Stimulated activated CD8-positive, alpha-beta memory T cell treated with anti-CD3 and anti-CD28 coated beads, Interleukin-7, amount 100 ng/mL, for 4 hours (primary cell): ENCODE measurements around the gene B4GAT1.
"Not testable (repeated sequence)": the region's sequence is repeated elsewhere in the genome, so short reads cannot be mapped to it uniquely, and the experiment has no call there.

ENCODE experiments used
- DNase-seq, 2 donors: peaks; one replicate each; pipeline ENCODE4 v3.0.0-alpha.2; 2020; ENCODE audit warnings: low read depth in 2 of 2

The B4GAT1 gene

DNA sequence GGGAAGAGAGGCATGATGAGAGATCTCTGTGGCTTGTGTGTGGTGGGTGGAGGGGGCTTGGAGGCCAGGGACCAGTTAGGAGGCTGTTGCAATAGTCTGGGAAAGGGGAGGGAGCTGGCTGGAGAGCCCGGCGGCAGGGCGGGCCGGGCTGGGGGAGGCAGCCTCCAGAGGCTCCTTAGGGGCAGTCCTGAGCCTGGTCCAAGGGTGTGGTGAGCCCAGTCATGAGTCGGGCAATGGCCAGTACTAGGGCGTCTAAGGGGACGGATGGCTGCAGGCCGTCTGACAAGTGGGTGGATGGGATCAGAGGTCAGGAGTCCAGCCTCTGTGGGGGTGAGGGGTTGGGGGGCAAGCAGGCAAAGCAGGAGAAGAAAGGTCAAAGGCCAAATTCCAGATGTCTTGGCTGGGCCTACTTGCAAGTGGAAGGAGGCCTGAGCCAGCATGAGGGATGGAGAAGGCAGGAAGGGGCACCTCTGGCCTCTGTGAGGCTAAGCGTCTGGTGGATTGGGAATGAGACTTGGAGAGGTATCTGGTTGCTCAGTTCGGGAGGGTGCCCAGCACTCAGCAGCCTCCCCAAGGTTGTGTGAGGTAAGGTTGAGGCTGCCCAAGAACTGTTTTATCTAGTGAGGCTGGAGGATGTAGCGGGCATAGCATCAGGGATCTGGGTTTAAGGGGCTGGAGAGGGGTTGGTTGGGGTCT, 24.5 kb downstream of the B4GAT1 start:
- no peak for DNase-seq

DNA sequence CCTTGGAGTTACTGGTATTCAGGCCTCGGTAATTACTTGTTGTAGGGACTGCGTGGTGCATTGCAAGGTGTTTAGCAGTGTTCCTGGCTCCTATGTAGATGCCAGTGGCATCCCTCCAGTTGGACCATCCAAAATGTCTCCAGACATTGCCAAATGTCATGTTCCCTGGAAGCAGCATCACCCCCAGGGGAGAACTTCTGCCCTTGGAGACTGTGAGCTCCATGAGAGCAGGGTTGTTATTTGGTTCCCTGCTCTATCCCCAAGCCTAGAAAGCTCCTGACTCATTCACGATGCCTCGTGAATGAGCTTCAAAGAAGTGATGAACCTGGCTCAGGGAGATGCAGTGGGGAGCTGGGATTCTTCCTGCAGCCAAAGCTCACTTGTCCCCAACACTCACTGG, 25.8 kb downstream of the B4GAT1 start:
- DNase-seq, result no peak

DNA sequence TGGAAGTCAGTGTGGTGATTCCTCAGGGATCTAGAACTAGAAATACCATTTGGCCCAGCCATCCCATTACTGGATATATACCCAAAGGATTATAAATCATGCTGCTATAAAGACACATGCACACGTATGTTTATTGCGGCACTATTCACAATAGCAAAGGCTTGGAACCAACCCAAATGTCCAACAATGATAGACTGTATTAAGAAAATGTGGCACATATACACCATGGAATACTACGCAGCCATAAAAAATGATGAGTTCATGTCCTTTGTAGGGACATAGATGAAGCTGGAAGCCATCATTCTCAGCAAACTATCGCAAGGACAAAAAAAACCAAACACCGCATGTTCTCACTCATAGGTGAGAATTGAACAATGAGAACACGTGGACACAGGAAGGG, 26.7 kb downstream of the B4GAT1 start:
- not testable (repeated sequence) for DNase-seq

DNA sequence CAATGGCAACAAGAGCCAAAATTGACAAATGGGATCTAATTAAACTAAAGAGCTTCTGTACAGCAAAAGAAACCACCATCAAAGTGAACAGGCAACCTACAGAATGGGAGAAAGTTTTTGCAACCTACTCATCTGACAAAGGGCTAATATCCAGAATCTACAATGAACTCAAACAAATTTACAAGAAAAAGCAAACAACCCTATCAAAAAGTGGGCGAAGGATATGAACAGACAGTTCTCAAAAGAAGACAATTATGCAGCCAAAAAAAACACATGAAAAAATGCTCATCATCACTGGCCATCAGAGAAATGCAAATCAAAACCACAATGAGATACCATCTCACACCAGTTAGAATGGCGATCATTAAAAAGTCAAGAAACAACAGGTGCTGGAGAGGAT, 27.1 kb downstream of the B4GAT1 start:
- not testable (repeated sequence) for DNase-seq

DNA sequence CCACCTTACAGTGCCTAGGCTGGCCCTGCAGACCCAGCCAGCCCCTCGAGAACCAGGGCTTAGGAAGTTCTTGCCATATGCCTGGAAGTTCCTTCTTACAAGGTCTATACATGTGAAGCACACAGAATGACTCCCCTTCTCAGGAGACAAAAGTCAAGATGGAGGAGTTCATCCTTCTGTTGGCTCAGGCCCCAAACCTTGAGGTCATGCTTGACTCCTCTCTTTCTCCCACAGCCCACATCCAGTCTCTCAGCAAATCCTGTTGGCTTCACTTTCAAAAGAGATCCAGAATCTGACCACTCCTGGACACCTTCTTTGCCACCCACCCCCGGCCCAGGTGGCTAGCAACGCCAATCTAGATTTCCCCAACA, 28.8 kb downstream of the B4GAT1 start:
- DNase-seq, result no peak

DNA sequence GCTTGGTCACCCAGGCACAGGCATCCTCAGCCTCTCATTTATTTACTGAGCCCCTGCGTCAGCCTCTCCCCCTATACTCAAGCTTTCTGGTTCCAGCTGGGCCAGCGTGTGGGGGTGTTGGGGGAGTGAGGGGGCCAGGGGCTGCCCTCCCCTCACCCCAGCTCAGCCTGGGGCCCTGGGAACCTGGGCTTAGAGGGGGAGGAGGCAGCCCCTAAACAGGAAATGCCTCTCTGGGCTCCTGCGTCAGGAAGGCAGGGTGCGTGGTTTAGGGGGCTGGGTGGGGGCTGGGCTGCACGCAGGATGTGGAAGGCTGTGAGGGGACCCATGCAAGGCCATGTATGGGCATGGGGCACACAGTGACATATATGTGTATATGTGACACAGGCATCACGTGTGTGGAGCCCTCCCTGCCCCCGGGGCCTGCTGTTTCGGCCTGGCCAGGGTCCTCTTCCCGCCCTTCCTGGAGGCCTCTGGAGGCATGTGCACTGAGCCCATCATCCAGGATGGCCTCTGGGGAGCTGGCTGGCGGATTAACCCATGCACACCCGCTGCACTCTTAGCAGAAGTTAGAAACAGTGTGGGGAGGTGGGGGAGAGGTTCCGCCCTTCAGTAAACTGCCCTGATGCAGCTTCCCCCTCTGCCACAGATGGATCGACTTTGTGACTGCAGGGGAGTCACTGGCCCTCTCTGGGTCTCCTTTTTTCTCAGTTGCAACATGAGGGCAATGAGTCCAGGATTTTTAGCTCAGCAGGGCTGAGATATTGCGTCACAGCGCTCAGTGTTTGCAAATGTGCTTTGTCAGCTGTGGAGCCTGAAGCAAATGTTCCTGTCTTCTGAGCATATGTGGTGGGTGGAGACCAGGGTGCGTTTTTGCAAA, 29.5 kb downstream of the B4GAT1 start:
- DNase-seq, result peak; percentile 41 to 51

DNA sequence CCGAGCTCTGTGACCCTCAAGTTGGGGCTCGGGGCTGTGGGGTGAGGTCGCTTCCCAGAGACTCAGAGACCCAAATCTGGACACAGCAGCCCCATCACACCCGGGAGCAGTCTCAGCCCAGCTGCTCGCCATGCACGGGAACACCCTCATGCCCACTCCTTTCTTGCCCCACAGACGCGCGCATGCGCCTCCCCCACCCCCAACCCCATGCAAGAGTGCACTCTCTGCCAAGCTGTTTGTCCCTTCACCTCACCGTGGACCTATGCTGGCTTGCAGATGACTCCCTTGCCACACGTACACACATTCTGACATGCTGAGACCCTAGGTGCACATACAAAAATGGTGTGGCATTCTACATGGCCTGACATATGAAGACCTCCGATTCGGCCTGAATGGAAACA, 30.1 kb downstream of the B4GAT1 start:
- peak in 1 of 2 donors; percentile 39 for DNase-seq

DNA sequence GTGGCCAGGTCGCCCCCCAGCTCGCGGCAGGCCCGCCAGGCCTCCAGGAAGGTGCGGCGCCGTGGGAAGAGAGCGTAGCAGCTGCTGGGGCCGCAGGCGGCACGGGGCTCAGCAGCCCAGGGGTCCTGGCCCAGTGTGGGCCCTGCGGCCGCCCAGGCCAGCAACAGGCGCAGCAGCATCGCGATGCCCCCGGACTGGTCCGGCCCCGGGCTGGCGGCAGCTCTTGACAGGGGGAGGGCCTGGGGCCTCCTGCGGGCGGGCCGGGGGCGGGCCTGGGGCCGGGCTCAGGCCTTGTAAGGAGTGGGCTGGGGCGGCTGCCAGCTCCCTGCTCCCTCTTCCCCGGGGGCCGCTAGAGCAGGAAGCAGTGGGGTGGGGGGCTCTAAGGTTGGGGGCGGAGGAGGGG, 30.6 kb downstream of the B4GAT1 start, which contains the start of gene CD248:
Gene CD248 (minus strand): TSS at position 196 of the 403 bp plus-strand sequence. CDS start 17 bp downstream, at position 179.
- no peak for DNase-seq

DNA sequence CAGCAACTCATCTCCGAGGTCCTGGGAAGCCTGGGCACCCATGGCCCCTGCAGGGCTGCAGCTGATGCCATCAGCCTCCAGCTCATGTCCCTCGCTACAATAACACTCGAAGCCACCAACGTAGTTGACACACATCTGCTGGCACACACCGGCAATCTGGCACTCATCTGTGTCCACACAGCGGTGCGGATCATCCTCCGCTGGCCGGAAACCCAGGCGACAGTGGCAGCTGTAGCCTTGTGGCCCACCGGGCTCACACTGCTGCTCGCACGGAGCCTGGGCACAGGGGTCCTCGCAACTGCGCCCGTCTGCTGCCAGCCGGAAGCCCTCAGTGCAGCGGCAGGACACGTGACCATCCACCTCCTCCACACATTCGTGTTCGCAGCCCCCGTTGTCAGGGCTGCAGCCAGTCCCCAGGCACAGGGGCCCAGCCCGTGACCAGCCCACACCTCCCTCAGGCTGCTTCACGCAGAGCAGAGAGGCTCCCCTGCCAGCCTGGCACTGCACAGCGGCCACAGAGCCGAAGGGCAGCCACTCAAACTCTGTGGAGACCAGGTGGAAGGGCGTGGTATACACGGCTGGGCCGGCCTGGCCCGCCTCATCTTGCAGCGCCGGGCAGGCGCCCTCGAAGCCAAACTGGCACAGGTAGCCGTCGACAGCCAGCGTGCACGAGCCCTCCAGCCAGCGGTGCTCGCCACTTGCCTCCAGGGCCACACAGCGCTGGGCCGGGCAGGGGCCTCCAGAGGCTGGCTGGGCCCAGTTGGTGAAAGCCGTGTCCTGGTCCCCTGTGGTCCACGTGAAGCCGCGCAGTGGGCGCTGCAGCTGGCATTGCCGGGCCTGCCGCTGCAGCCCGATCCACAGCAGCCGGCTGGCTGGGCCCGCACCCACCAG, 31.3 kb downstream of the B4GAT1 start:
- no peak for DNase-seq

DNA sequence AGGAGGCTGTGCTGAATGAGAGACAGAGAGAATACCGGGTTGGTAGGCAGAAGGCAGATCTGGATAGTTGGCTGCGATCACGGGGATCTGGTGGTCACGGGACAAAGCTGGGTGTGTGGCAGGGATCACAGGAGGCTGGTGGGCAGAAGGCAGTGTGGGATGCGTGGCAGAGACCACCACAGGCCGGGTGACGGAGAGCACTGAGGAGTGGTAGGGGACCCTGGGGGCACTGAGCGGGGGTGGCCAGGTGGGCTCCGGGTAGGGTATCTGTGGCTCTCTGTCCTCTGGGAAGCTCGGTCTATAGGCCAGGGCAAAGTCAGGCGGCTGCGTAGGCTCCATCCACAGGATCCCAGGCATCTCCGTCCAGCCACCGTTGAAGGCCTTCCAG, 31.9 kb downstream of the B4GAT1 start:
- DNase-seq, result no peak

DNA sequence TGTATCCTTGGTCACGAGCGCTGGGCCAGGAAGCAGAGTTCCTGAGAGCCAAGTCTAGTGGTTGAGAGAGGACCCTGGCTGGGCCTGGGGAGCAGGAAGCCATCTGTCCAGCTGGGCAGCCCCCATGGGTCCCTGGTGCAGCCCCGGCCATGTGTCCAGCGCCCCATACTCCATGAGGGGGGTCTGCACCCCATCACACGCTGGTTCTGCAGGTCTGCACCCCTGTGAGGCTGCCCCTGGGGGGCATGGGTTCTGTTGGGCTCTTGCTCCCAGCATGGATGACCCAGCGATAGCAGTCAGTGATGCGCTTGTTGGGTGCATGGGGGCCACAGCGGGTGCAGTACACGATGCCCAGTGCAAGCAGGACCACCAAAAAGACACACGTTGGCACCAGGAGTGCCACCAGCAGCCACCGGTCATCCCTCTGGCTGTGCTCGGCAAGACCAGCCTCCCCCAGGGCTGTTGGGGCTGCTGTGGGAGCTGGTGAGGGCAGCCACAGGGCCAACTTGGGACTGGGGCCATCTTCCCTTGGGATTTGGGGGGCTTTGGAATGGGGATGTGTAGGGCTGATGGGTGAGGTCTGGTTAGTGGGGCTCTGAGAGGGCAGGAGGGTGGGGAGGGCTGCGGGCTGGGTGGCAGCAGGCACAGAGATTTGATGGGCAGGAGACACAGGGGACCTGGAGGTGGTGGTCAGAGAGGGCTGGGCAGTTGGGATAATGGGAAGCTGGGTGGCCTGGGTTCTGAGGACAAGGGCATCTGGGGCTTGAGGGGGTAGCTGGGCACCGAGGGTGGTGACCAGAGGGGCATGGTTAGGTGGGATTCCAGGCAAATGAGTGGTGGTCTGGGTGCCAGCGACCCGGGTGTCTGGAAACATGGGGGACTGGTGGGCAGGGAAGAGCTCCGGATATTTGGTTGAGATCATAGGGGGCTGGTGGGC, 32.6 kb downstream of the B4GAT1 start:
- DNase-seq, result no peak

DNA sequence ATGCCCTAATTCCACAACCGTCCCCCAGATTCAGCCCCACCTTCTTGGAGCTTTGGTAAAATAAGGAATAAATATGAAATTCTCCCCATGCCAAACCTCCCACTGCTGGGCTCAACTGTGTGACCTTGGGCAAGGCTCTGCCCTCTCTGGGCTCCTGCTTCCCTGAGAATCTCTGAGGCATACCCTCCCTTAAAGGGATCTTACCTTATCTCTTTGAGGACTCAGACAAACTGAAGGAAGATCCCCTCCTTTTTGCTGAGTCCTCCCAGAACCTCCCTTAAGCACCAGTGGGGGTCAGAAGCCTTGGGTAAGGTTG, 33.3 kb downstream of the B4GAT1 start:
- no peak for DNase-seq

DNA sequence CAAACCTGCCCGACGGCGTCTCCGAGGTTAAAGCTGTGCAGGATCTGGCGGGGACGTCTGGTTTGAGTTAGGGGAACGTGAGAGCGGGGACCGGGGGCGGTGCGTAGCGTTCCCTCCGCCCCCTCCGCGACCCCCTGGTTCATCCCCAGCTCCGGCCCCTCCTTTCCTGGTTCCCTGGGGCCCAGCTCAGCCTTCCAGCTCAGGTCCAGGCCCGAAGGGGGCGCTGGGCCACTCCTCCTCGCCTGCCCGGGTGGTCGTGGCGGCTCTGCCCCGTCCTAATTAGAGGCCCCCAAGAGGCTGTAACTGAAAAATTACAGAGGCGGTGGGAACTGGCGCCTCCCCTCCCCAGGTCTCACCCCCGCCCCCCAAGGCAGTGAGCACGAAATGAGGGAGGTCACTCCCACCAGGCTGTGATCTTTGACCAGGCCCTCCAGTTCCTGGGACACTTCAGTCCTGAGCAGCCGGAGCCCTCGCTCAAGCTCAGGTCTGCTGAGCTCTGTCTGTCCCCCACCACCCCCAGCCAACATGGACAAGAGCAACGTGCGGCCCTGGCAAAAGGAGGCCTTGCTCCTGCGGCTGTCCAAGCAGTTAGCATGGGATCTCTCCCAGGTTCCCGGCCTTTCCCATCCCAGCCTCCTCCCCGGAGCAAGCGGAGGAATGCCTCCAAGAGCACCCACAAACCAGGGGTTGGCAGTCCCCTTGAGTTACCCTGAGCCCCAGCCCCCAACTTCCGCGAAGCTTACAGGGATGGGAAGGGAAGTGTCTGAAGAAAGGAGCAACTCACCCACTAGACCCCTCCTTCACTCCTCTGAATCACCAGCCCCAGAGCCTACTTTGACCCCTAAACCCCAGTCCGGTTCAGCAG, 33.9 kb downstream of the B4GAT1 start:
- DNase-seq, result no peak

DNA sequence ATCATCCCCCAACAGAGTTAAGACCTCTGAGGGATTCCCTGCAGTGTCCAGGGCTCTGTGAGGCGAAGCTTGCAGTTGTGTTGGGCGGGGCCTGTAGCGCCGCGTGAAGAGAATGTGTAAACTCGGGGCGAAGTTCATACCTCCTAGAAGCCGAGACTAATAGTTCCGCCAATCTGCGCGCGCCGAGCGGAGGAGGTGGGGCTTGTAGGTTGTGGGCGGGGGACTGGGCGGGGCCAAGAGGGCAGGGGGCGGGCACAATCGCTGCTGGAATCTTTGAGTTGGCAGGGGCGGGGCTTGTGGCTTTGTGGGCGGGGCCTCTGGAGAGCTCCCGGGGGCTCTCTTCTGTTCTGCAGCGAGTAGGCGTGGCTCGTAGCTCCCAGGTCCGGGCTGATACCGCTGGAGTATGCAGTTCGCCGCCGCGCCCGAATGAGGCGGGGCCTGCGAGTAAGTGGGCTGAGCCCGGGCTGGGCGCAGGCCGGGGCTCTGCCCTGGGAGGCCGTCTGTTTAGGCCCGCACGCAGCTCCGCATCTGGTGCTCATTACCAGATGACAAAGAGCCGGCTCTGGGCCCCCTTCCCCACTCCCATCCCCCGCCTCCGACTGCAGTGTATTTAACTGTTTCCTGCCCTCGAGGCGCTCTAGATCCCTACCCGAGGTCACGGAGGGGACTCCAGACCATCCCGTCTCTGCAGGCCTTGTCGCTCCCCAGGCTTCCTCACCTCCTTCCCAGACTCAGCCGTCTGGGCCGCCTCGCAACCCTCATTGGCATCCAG, 34.7 kb downstream of the B4GAT1 start:
- peak; percentile 93 to 96 for DNase-seq

DNA sequence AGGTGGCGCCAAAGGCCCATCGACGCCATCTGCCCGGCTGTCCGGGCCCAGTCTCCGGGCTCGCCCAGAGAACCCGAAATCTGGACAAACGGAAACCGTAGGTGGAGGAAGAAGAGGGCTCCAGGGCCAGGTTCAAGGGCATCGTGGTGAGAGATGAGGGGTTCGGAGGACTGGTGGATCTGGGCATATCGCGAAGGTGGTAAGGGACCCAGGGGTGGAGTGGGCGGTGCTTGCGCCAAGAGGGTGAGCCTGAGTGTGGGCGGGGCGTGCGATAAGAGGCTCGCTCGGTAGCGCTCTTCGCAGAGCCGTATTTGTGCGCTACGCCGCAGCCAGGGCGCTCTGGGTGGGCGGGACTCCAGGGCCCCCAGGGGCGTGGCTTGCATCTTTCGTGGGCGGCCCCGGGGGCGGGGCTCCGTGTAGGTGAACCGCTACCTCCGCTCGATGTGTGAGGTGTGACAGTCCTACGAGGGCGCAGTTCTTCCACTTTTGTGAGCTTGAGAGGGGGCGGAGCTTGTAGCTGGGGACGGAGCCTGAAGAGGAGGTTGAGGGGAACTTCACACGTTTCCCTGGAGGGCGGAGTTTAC, 35.4 kb downstream of the B4GAT1 start:
- DNase-seq, result peak; percentile 97 to 98

DNA sequence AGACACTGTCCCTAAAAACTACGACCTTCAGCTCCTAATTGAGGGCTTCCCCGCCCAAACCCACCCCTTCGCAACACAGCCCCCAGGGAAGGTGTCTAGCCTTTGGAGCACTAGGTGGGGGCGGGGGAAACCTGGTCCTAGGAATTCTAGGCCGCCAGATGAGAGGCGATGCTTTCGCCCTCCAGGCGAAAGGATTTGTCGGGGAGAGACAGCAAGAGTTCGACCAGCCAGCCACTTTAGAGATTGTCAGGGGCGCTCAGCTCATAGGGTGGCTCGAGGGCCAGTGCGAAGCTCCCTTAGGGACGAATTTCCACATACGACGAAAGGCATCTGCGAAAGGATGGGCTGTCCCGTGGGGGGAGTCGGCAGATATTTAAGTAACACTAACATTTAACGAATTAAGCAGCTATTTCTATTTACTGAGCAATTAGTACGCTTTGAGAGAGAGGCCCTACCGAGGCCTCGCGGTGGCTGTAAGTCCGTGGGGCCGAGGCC, 35.9 kb downstream of the B4GAT1 start:
- no peak for DNase-seq

DNA sequence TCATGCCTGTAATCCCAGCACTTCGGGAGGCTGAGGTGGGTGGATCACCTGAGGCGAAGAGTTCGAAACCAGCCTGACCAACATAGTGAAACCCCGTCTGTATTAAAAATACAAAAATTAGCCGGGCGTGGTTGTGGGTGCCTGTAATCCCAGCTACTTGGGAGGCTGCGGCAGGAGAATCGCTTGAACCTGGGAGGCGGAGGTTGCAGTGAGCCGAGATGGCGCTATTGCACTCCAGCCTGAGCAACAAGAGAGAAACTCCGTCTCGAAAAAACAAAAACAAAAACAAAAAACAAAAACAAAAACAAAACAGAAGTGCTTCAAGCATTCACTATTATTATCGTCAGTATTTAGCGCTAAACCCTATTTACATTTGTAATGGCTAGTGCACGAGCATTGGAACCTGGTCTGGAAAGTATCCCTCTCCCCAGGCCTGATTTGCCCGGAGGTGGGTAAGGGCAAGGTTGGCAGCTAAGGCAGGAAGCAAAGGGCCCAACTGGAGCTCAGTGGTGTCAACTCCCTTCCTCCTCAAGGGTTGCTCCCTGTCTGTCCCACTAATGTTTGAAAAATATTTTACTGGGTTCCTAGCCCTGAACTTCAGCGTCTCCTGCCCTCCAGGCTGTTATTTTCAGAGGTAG, 36.5 kb downstream of the B4GAT1 start:
- not testable (repeated sequence) for DNase-seq

DNA sequence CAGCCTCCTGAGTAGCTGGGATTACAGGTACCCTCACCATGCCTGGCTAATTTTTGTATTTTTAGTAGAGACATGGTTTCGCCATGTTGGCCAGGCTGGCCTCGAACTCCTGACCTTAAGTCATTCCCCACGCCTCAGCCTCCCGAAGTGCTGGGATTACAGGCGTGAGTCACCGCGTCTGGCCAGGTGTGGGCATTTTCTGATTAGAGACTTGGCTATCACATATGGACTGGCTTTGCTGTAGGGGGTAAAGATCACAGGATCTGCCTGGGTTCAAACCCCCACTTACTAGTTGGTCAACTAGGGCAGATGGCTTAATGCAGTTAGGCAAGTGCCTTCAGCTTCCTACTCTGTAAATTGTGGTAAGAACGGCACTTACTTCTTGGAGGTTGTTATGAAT, 37.1 kb downstream of the B4GAT1 start:
- DNase-seq, result no peak
